Loucy (cell line): ENCODE results near the gene KPNA6.

Source experiments
- EZH2phosphoT487 ChIP-seq: fragments of 200-600 bp; IDR thresholded peaks from 2 replicates; pipeline ENCODE4 v1.6.1; 2018; ENCODE audit warnings: antibody characterized with exemption, mild to moderate bottlenecking, moderate library complexity, borderline replicate concordance
- TF ChIP-seq, protein P1 (sequence below): fragments of 200-600 bp; sonication (generic); conservative IDR thresholded peaks from 2 replicates; pipeline ENCODE4 v1.5.1; 2014; ENCODE audit warnings: mild to moderate bottlenecking, antibody characterized with exemption, low read length

DNA sequence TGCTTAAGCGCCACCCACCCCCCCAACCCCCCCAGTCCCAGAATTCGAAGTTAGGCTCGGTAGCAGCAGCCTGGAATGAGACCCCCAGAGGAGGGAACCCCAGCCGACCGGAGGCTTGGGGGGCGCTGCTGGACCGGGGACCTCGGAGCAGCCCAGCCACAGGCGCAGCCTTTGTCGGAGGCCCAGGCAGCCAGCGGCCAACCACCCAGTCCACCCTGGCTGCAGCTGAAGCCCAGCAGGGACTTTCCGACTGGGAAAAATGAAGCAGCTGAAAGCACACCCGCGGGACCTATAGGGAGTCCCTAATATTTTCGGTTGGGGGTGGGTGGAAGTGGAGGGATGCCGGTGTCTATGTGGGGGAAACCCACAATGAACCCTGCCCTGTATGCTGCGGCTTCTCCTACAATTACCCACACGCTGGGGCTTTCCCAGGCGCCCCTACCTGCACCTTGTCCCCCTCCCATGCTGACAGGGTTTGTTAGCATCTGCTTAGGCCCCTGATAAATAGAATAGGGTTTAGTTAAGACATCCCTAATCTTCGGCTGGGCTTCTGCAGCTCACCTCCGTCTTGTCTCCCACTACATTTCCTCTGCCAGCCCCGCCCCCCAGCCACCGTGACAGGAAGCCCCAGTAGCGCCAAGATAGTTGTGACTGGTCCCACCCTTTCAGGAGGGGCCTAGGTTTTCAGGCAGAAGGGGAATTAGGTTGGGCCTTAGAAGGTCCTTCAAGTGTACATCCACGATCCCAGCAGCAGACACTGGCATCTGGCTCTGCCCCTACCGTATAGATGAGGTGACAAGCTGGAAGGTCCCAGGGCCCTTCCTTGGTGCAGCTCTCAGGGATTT, 93.4 kb downstream of the KPNA6 start:
- TF ChIP-seq, protein P1, sequence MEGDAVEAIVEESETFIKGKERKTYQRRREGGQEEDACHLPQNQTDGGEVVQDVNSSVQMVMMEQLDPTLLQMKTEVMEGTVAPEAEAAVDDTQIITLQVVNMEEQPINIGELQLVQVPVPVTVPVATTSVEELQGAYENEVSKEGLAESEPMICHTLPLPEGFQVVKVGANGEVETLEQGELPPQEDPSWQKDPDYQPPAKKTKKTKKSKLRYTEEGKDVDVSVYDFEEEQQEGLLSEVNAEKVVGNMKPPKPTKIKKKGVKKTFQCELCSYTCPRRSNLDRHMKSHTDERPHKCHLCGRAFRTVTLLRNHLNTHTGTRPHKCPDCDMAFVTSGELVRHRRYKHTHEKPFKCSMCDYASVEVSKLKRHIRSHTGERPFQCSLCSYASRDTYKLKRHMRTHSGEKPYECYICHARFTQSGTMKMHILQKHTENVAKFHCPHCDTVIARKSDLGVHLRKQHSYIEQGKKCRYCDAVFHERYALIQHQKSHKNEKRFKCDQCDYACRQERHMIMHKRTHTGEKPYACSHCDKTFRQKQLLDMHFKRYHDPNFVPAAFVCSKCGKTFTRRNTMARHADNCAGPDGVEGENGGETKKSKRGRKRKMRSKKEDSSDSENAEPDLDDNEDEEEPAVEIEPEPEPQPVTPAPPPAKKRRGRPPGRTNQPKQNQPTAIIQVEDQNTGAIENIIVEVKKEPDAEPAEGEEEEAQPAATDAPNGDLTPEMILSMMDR, result 0 out of 2 replicates have a peak, but pooled peaks have one; percentile 12
- no peak for TF ChIP-seq EZH2phosphoT487
